Muscle of leg (tissue), 11 donors: ENCODE data around the gene COL16A1. TPM values are rescaled to one million over a fixed set of nuclear protein-coding genes. Genes with fewer than 3 reads are reported as not detected.

ENCODE experiments used
- DNase-seq: peaks from one replicate; pipeline ENCODE4 v3.0.0; 2013
- H3K27ac ChIP-seq: one replicate; pipeline ENCODE4 v1.5.1; 2013; ENCODE audit warnings: mild to moderate bottlenecking, low read length, control low read depth
- H3K27me3 ChIP-seq: one replicate; pipeline ENCODE4 v1.6.1; 2013; ENCODE audit warnings: low read length; ENCODE audit not compliant: control insufficient read depth, insufficient read depth
- H3K36me3 ChIP-seq: one replicate; pipeline ENCODE4 v1.6.1; 2013; ENCODE audit warnings: low read length; ENCODE audit not compliant: control insufficient read depth, insufficient read depth
- H3K4me1 ChIP-seq: one replicate; pipeline ENCODE4 v1.6.1; 2013; ENCODE audit warnings: low read length; ENCODE audit not compliant: control insufficient read depth, insufficient read depth
- H3K4me3 ChIP-seq: one replicate; pipeline ENCODE4 v1.5.1; 2013; ENCODE audit warnings: low read length, control low read depth
- H3K9me3 ChIP-seq: replicated peaks from 2 replicates; pipeline ENCODE4 v1.6.1; 2013; ENCODE audit warnings: low read depth, low read length; ENCODE audit not compliant: control insufficient read depth
- WGBS: methylation state at CpG from one replicate; pipeline ENCODE4 v1.1.5; 2013; ENCODE audit warnings: missing lambda C conversion rate; ENCODE audit not compliant: insufficient coverage; 5-methylcytosine and 5-hydroxymethylcytosine counted together
- polyA plus RNA-seq, 8 donors: library from polyadenylated mRNA; unstranded; fragments of 120-200 nt; gene quantifications; one replicate each; pipeline versions ENCODE4 v1.2.1 to v1.2.3, GENCODE V29; 2013; ENCODE audit warnings: inconsistent platforms in 1 of 8, low replicate concordance in 1 of 8; ENCODE audit not compliant: insufficient read length in 8 of 8, insufficient read depth in 1 of 8
- total RNA-seq: library from RNA; stranded (reverse); fragments of 120-200 nt; gene quantifications from one replicate; pipeline ENCODE4 v1.2.4, GENCODE V29; 2013

Gene COL16A1
- total and polyA plus RNA-seq, 9 donors: 96.2 to 245 (median 136) TPM

GRCh38 chr1:31669433-31669785, 34.4 kb downstream of the COL16A1 start:
- H3K4me3 ChIP-seq: no peak overlapping the region

DNA sequence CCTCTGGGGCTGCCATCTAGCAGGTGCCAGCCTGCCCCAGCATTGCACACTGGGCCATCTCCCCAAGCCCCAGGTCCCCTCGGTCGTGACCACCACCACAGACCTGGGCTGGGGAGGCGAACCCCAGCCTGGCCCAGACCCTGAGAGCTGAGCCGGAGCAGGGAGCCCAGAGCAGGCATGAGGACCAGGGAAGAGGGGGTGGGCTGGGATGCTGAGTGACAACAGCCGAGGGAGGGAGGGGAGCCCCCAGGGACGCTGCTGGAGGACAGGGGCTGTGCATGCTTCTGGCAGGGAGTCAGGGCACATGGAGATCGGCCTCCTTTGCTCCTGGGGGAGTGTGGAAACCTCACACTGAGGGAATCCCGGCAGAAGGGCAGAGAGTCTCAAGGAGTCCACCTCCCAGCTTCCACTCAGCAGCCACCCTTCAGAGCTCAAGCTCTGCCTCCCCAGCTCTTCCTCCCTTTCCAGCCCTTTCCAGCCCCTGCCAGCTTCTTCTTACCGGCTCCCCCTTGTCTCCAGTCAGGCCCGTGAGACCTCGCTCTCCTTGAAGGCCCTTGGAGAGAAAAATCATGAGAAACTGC, 35.4 kb downstream of the COL16A1 start:
- Histone ChIP-seq H3K4me1 (peaks cover 94% of the 10 kb centered on the region), H3K9me3 (no peaks in the 10 kb centered on the region), H3K27me3 (no peaks in the 10 kb centered on the region), H3K4me3 (no peak overlapping the region), H3K27ac (peak overlapping the region; percentile 20), H3K36me3 (peaks cover 42% of the 10 kb centered on the region)
- WGBS: 62% methylated on average over 9 of the region's 11 CpGs
- DNase-seq: no peak

More at GRCh38 chr1:31669433-31669785, 34.4 kb downstream of the COL16A1 start:
- peaks cover 42% of the 10 kb centered on the region for H3K36me3 ChIP-seq
- no peaks in the 10 kb centered on the region for H3K27me3 ChIP-seq
- DNase-seq: peak; percentile 42
- 50% methylated on average over 4 of the region's 7 CpGs for WGBS
- H3K27ac ChIP-seq: peak overlapping the region; percentile 79
- no peaks in the 10 kb centered on the region for H3K9me3 ChIP-seq
- peaks cover 100% of the 10 kb centered on the region for H3K4me1 ChIP-seq

DNA sequence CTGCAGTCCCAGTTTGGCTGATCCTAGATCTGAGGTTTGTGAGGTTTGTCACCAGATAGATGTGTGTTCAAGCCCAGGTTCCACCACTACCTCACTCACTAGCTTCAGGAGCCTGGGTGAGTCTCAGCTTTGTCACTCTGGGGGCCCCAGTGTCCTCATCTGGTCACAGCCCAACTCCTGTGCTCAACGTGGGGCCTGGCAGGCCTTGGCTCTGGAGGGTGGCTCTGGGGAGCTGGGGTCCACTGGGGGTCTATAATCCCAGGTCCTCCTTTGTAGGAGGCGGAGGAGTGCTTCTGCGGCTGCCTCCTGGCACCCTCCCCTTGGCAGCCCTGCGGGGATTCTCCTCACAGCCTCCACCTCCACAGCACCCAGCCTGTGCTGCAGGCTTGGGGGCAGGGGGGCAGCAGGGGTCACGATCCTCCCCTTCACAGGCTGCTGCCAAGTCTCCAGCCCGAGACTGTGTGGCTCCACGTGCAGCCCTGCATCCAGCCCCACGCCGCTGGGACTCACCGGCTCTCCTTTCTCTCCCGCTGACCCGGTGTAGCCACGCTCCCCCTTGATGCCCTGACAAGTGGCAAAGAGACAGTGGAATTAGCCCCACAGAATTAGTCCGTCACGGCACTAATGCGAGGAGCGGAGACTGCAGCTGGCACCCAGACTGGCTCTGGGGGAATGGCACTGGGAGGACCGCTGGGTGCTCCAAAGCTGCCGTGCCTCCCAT, 36.6 kb downstream of the COL16A1 start:
- Histone ChIP-seq H3K27ac (peak overlapping the region; percentile 80), H3K4me1 (peaks cover 82% of the 10 kb centered on the region), H3K9me3 (no peaks in the 10 kb centered on the region), H3K27me3 (no peaks in the 10 kb centered on the region), H3K4me3 (no peak overlapping the region), H3K36me3 (peaks cover 43% of the 10 kb centered on the region)
- 67% methylated on average over 13 of the region's 19 CpGs for WGBS
- no peak for DNase-seq

- peaks cover 43% of the 10 kb centered on the region for H3K36me3 ChIP-seq
- DNase-seq: peak; percentile 70
- H3K27ac ChIP-seq: peak overlapping the region; percentile 80
- H3K27me3 ChIP-seq: no peaks in the 10 kb centered on the region
- WGBS: 52% methylated on average over 8 of the region's 10 CpGs
- H3K4me1 ChIP-seq: peaks cover 79% of the 10 kb centered on the region
- H3K4me3 ChIP-seq: no peak overlapping the region
- no peaks in the 10 kb centered on the region for H3K9me3 ChIP-seq
Observed at GRCh38 chr1:31666263-31666963, 37.4 kb downstream of the COL16A1 start.

DNA sequence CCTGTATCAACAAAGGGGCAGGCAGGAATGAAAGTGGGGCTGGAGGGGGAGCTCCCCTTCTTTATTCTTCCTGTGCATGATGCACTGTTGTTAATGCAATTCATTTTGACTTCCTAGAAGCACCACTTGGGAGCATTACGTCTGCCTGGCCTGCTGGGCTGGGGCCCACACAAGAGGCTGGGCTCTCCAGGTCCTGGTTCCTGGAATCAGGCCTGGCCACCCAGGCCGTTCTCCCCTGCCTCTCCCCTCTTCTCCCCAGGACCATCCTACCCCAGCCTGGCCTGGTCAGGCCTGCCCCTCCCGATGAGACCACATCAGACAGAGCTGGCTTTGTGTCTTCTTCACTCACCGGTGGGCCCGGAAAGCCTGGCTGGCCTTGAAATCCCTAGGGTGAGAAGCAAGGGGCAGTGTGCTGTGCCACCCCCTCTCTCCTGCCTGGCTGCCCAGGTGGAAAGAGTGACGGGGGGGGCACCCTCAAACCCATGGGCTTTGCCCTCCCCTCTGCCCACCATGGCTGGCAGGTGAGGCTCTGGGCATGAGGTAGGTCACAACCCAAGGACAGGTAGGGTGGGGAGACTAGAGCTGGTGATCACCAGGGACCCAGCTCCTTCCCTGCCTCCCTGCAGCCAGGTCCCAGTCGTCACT, 38.5 kb downstream of the COL16A1 start:
- Histone ChIP-seq H3K36me3 (peaks cover 50% of the 10 kb centered on the region), H3K27ac (peak overlapping the region; percentile 80), H3K27me3 (no peaks in the 10 kb centered on the region), H3K4me1 (peaks cover 68% of the 10 kb centered on the region), H3K9me3 (no peaks in the 10 kb centered on the region), H3K4me3 (no peak overlapping the region)
- peak; percentile 89 for DNase-seq
- 10% methylated on average over 3 of the region's 7 CpGs for WGBS

GRCh38 chr1:31664528-31664927, 39.3 kb downstream of the COL16A1 start:
- peaks cover 61% of the 10 kb centered on the region for H3K4me1 ChIP-seq
- 61% methylated on average over 9 of the region's 9 CpGs for WGBS

DNA sequence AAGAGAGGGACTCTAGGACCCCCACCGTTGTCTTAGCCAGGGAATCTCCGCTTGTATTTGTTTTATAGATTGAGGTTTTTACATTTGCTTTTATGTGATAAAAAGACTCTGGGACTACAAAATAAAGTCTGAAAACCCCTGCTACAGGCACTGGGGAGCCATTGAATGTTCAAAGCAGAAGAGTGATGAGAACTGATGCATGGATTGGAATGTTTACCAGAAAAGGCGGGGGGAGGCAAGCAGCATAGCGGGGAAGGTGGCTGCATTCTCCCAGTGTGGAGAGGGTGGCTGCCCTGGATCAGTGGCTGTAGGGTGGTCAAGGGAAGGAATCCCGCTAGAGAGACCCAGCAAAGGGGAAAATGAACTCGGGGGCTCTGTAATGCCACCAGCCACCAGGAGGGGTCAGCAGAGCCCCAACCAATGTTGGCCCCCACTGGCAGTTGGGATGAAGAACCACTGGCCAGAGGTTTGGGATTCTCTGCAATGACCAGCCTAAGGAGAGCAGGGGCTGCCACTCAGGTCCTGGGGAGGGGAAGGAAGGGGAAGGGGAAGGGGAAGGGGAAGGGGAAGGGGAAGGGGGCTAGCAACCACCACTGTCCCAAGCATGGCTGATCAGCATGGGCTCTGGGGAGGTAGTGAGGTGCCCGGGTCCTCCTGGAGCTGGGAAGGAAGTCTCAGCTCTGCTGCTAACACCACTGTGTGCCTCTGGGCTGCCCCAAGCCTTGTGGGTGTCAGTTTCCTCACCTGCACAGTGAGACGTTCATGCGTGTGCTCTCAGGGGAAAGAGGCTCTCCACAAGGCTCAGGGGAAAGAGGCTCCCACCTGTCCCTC, 40.0 kb downstream of the COL16A1 start:
- H3K27ac ChIP-seq: no peak overlapping the region
- H3K9me3 ChIP-seq: no peaks in the 10 kb centered on the region
- H3K4me1 ChIP-seq: peaks cover 58% of the 10 kb centered on the region
- peak; percentile 72 for DNase-seq
- no peak overlapping the region for H3K4me3 ChIP-seq
- peaks cover 59% of the 10 kb centered on the region for H3K36me3 ChIP-seq
- no peaks in the 10 kb centered on the region for H3K27me3 ChIP-seq
- 29% methylated on average over 9 of the region's 9 CpGs for WGBS

More at GRCh38 chr1:31664528-31664927, 39.3 kb downstream of the COL16A1 start:
- no peak for DNase-seq
- no peaks in the 10 kb centered on the region for H3K27me3 ChIP-seq
- no peaks in the 10 kb centered on the region for H3K9me3 ChIP-seq
- peak overlapping the region; percentile 29 for H3K27ac ChIP-seq
- no peak overlapping the region for H3K4me3 ChIP-seq
- H3K36me3 ChIP-seq: peaks cover 58% of the 10 kb centered on the region

DNA sequence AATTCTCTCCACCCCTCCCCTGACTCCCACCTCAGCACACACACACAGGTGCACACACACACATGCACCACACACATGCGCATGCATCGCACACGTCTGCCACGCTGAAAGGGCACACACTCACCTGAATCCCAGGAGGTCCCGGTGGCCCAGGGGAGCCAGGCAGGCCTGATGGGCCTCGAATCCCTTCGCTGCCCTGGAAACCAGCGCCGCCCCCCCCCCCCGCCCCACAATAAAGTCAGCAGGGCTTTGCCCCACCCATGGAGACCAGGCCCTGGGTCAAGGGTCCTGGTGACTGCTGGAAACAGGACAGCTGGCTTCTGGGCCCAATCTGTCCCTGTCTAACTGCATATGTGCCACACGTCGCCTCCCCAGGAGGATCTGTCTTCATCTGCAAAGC, 41.4 kb downstream of the COL16A1 start:
- H3K27me3 ChIP-seq: no peaks in the 10 kb centered on the region
- no peak overlapping the region for H3K27ac ChIP-seq
- H3K4me3 ChIP-seq: no peak overlapping the region
- H3K4me1 ChIP-seq: peaks cover 52% of the 10 kb centered on the region
- DNase-seq: no peak
- H3K36me3 ChIP-seq: peaks cover 67% of the 10 kb centered on the region
- WGBS: 76% methylated on average over 12 of the region's 12 CpGs
- H3K9me3 ChIP-seq: no peaks in the 10 kb centered on the region

DNA sequence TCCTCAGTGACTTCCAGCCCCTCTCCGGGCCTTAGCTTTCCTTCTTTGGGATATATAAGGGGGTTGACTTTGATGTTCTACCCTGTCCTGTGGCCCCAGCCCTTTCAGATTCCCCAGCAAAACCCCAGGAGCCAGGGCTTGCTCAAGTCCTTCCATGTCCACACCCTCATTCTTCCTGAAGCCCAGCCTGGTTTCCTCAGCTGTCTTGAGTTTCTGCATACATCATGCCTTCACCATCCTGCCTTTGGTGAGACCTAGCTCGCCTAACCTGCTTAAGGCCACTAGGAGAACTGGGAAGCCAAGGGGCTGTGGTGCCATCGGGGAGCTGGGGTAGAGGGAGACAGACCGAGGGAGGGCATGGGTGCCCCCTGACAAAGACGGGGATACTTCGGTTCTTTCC, 42.0 kb downstream of the COL16A1 start:
- Histone ChIP-seq H3K27ac (no peak overlapping the region), H3K27me3 (no peaks in the 10 kb centered on the region), H3K36me3 (peaks cover 66% of the 10 kb centered on the region), H3K9me3 (no peaks in the 10 kb centered on the region), H3K4me3 (no peak overlapping the region), H3K4me1 (peaks cover 46% of the 10 kb centered on the region)
- 60% methylated on average over 1 of the region's 6 CpGs for WGBS
- no peak for DNase-seq
